GM21723 (cell line): ENCODE data around the gene CHMP4B.
"Not testable (repeated sequence)": the region's sequence is repeated elsewhere in the genome, so short reads cannot be mapped to it uniquely, and the experiment has no call there.

Experiments used
- ATAC-seq: cut with Tn5 transposase; IDR thresholded peaks from one replicate; pipeline ENCODE4 v1.9.1; 2021; ENCODE audit warnings: mild to moderate bottlenecking, moderate library complexity; ENCODE audit not compliant: unreplicated experiment

CHMP4B gene

GRCh38 chr20:33789109-33789857, 21.9 kb upstream of the CHMP4B start:
- ATAC-seq = no peak

GRCh38 chr20:33789858-33790182, 21.3 kb upstream of the CHMP4B start:
- ATAC-seq = no peak

GRCh38 chr20:33790566-33790965, 20.6 kb upstream of the CHMP4B start:
- no peak for ATAC-seq

- no peak for ATAC-seq
Measured at GRCh38 chr20:33791021-33791420, 20.1 kb upstream of the CHMP4B start.

GRCh38 chr20:33791540-33791939, 19.6 kb upstream of the CHMP4B start:
- no peak for ATAC-seq

GRCh38 chr20:33791959-33792597, 19.1 kb upstream of the CHMP4B start:
- no peak for ATAC-seq

- not testable (repeated sequence) for ATAC-seq
Measured at GRCh38 chr20:33792598-33792989, 18.6 kb upstream of the CHMP4B start.

- no peak for ATAC-seq
Measured at GRCh38 chr20:33793011-33793931, 17.9 kb upstream of the CHMP4B start.

GRCh38 chr20:33796263-33796906, 14.8 kb upstream of the CHMP4B start:
- no peak for ATAC-seq

- no peak for ATAC-seq
Measured at GRCh38 chr20:33796907-33797544, 14.1 kb upstream of the CHMP4B start.

GRCh38 chr20:33798444-33798843, 12.7 kb upstream of the CHMP4B start:
- ATAC-seq = no peak

GRCh38 chr20:33803921-33804337, 7.2 kb upstream of the CHMP4B start:
- ATAC-seq = no peak

GRCh38 chr20:33808388-33808787, 2.8 kb upstream of the CHMP4B start:
- no peak for ATAC-seq

GRCh38 chr20:33810259-33810658, 889 bp upstream of the CHMP4B start:
- ATAC-seq = no peak

- ATAC-seq = peak; percentile 14
Measured at GRCh38 chr20:33811776-33812151, 616 bp downstream of the CHMP4B start.

- no peak for ATAC-seq
Measured at GRCh38 chr20:33812152-33812849, 1.2 kb downstream of the CHMP4B start.

GRCh38 chr20:33812908-33813462, 1.8 kb downstream of the CHMP4B start:
- no peak for ATAC-seq

GRCh38 chr20:33814238-33814712, 3.1 kb downstream of the CHMP4B start:
- no peak for ATAC-seq

GRCh38 chr20:33815671-33816070, 4.5 kb downstream of the CHMP4B start:
- no peak for ATAC-seq

- ATAC-seq = no peak
Measured at GRCh38 chr20:33816191-33816590, 5.0 kb downstream of the CHMP4B start.
